ENCODE measurements around the gene UFC1. TPM values are rescaled to one million over a fixed set of nuclear protein-coding genes. Genes with fewer than 3 reads are reported as not detected.

The UFC1 gene
- total RNA-seq, 4 donors from 2014 or later = 44.2 to 98.8 (median 80.2) TPM

- WGBS = 88% methylated on average over 16 of the region's 22 CpGs
- peaks cover 36% of the 10 kb centered on the region for H3K4me1 ChIP-seq
- peaks cover 41% of the 10 kb centered on the region for H3K36me3 ChIP-seq
- H3K27ac ChIP-seq = no peak overlapping the region
- DNase-seq (ENCODE audit: low spot score in 2 of 2) = peak in 1 of 2 donors; percentile 38
- no peaks in the 10 kb centered on the region for H3K27me3 ChIP-seq
- H3K9me3 ChIP-seq = no peaks in the 10 kb centered on the region
- no peak for TF ChIP-seq EP300 (IDR thresholded peaks at IDR 0.05)
- TF ChIP-seq CTCF (IDR thresholded peaks at IDR 0.05) = no peak
- TF ChIP-seq POLR2A (IDR thresholded peaks at IDR 0.05) = no peak
- TF ChIP-seq POLR2AphosphoS5 (IDR thresholded peaks at IDR 0.05) = no peak
- H3K4me3 ChIP-seq = peak overlapping the region; percentile 78
These were observed 6.9 kb downstream of the UFC1 start for GRCh38 chr1:161160671-161161145.

- WGBS = 87% methylated on average over 5 of the region's 5 CpGs
- DNase-seq (ENCODE audit: low spot score in 2 of 2) = peak in 1 of 2 donors; percentile 28
- TF ChIP-seq POLR2A (IDR thresholded peaks at IDR 0.05) = no peak
- no peak for TF ChIP-seq POLR2AphosphoS5 (IDR thresholded peaks at IDR 0.05)
- TF ChIP-seq CTCF (IDR thresholded peaks at IDR 0.05) = no peak
- Histone ChIP-seq H3K9me3 (no peaks in the 10 kb centered on the region), H3K27ac (no peak overlapping the region), H3K4me1 (peaks cover 41% of the 10 kb centered on the region), H3K4me3 (no peak overlapping the region), H3K27me3 (no peaks in the 10 kb centered on the region), H3K36me3 (peaks cover 41% of the 10 kb centered on the region)
These were observed 7.9 kb downstream of the UFC1 start for GRCh38 chr1:161161652-161162051.

- Histone ChIP-seq H3K36me3 (peaks cover 41% of the 10 kb centered on the region), H3K4me1 (peaks cover 45% of the 10 kb centered on the region), H3K27me3 (no peaks in the 10 kb centered on the region), H3K27ac (no peak overlapping the region), H3K9me3 (no peaks in the 10 kb centered on the region), H3K4me3 (no peak overlapping the region)
- peak; percentile 34 to 48 for DNase-seq (ENCODE audit: low spot score in 2 of 2)
- WGBS = 67% methylated on average over 7 of the region's 7 CpGs
- TF ChIP-seq CTCF (IDR thresholded peaks at IDR 0.05) (no peak), EP300 (IDR thresholded peaks at IDR 0.05) (no peak), POLR2A (IDR thresholded peaks at IDR 0.05) (no peak), POLR2AphosphoS5 (IDR thresholded peaks at IDR 0.05) (no peak)
These were observed 8.3 kb downstream of the UFC1 start for GRCh38 chr1:161162052-161162451.

- no peak overlapping the region for H3K4me3 ChIP-seq
- TF ChIP-seq POLR2AphosphoS5 (IDR thresholded peaks at IDR 0.05) (no peak), EP300 (IDR thresholded peaks at IDR 0.05) (no peak), POLR2A (IDR thresholded peaks at IDR 0.05) (no peak), CTCF (IDR thresholded peaks at IDR 0.05) (no peak)
- no peaks in the 10 kb centered on the region for H3K27me3 ChIP-seq
- no peaks in the 10 kb centered on the region for H3K9me3 ChIP-seq
- DNase-seq (ENCODE audit: low spot score in 2 of 2) = peak in 1 of 2 donors; percentile 73
- H3K4me1 ChIP-seq = peaks cover 53% of the 10 kb centered on the region
- peaks cover 41% of the 10 kb centered on the region for H3K36me3 ChIP-seq
- WGBS = 84% methylated on average over 10 of the region's 10 CpGs
- no peak overlapping the region for H3K27ac ChIP-seq
These were observed 9.0 kb downstream of the UFC1 start for GRCh38 chr1:161162806-161163205.

- TF ChIP-seq POLR2A (IDR thresholded peaks at IDR 0.05) (no peak), POLR2AphosphoS5 (IDR thresholded peaks at IDR 0.05) (no peak), EP300 (IDR thresholded peaks at IDR 0.05) (no peak), CTCF (IDR thresholded peaks at IDR 0.05) (no peak)
- H3K9me3 ChIP-seq = no peaks in the 10 kb centered on the region
- 87% methylated on average over 5 of the region's 5 CpGs for WGBS
- H3K27ac ChIP-seq = no peak overlapping the region
- no peak overlapping the region for H3K4me3 ChIP-seq
- H3K4me1 ChIP-seq = peaks cover 51% of the 10 kb centered on the region
- H3K36me3 ChIP-seq = peaks cover 42% of the 10 kb centered on the region
- DNase-seq (ENCODE audit: low spot score in 2 of 2) = peak; percentile 55 to 77
- H3K27me3 ChIP-seq = no peaks in the 10 kb centered on the region
These were observed 10.0 kb downstream of the UFC1 start for GRCh38 chr1:161163793-161164192.
